ENCODE results near the gene KCNK10. TPM values are rescaled to one million over a fixed set of nuclear protein-coding genes. Genes with fewer than 3 reads are reported as not detected.

KCNK10 gene
- total RNA-seq, 2 donors from 2014 or later, result not detected

DNA sequence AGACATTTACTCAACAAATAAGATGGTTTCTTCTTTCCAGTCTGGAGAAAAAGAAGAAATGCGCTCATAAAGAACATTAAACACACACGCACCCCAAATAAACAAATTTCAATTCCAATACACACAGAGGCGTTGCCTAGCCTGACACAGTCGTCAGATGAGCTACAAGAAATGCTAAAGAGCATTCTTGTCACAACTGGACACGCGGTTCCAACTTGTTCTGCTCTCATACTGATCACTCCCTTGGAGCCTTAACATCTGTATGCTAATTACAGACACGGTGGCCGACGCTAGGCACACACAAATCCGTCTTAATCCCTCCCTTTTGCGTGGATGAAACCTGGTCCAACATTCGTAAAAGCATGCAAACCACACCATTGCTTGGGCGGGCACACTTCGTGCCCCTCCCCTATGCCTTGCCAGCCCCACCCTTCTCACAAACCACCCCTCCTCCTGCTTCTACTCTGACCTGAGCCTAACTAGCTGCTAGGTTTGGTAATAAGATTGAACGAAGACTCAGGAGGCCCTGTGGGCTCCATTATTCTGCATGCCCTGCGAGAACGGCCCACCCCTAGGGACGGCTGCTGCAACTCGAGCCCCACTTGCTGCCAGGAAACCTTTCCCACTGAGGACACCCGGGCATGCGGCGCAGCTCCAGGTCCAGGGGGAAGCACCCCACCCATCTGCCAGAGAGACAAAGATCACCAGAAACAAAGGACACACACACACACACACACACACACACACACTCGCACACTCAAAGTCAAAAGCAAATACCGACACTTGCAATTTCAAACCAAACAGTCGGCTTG, 1.2 kb downstream of the KCNK10 start:
- Histone ChIP-seq H3K27me3 (replicated peaks; ENCODE audit: insufficient read depth) (peaks cover 10% of the 10 kb centered on the region), H3K4me3 (no peak overlapping the region), H3K9me3 (no peaks in the 10 kb centered on the region), H3K36me3 (no peaks in the 10 kb centered on the region), H3K27ac (no peak overlapping the region), H3K4me1 (ENCODE audit: control insufficient read depth in 1 of 2, low read depth in 2 of 2) (peaks cover 0 to 3% of the 10 kb centered on the region in 2 donors)
- no peak for ATAC-seq (ENCODE audit: insufficient number of reproducible peaks, low FRiP score, low read depth)
- no peak for DNase-seq (ENCODE audit: low spot score)
- TF ChIP-seq, protein P1, sequence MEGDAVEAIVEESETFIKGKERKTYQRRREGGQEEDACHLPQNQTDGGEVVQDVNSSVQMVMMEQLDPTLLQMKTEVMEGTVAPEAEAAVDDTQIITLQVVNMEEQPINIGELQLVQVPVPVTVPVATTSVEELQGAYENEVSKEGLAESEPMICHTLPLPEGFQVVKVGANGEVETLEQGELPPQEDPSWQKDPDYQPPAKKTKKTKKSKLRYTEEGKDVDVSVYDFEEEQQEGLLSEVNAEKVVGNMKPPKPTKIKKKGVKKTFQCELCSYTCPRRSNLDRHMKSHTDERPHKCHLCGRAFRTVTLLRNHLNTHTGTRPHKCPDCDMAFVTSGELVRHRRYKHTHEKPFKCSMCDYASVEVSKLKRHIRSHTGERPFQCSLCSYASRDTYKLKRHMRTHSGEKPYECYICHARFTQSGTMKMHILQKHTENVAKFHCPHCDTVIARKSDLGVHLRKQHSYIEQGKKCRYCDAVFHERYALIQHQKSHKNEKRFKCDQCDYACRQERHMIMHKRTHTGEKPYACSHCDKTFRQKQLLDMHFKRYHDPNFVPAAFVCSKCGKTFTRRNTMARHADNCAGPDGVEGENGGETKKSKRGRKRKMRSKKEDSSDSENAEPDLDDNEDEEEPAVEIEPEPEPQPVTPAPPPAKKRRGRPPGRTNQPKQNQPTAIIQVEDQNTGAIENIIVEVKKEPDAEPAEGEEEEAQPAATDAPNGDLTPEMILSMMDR (IDR thresholded peaks at IDR 0.05), result no peak

DNA sequence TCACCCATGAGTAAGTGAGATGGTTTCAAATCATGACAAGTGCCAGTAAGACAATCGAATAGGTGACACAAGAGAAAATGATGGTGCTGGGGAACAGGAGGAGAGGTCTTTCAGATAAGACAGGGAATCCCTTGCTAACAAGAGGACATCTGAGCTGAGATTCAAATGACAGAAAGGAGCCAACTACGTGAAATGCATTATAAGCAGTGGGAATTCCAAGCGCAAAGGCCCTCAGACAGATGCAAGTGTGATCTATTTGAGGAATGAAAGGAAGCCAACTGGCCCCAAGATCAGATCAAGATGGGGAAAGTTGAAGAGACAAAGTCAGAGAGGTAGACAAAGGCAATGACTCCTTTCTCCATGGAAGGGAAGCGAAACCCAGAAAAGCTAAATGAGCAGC, 4.7 kb downstream of the KCNK10 start:
- Histone ChIP-seq H3K4me1 (ENCODE audit: control insufficient read depth in 1 of 2, low read depth in 2 of 2) (no peaks in the 10 kb centered on the region), H3K36me3 (no peaks in the 10 kb centered on the region), H3K4me3 (no peak overlapping the region), H3K27me3 (replicated peaks; ENCODE audit: insufficient read depth) (no peaks in the 10 kb centered on the region), H3K27ac (no peak overlapping the region), H3K9me3 (no peaks in the 10 kb centered on the region)
- TF ChIP-seq, protein P1 (IDR thresholded peaks at IDR 0.05), result no peak
- DNase-seq (ENCODE audit: low spot score) (no peak), ATAC-seq (ENCODE audit: insufficient number of reproducible peaks, low FRiP score, low read depth) (no peak)

DNA sequence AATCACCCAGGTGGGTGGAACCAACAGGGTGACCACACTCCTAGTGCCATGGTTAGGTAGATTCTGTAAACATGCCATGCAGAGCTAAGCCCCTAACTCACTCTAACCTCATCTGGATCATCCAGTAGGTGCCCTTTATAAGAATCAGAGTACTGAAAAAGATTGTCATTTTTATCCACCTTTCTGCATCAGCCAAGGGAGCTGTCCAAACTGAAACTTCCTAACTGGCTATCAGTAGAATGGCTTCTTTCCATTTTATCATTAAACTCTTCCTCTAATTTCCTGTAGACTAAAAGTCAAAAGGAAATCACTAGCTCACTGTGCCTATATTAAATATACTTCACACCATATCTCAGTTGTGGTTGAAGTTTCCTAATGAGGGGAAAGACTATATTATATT, 6.5 kb downstream of the KCNK10 start:
- H3K36me3 ChIP-seq, result no peaks in the 10 kb centered on the region
- H3K4me1 ChIP-seq (ENCODE audit: control insufficient read depth in 1 of 2, low read depth in 2 of 2), result no peaks in the 10 kb centered on the region
- TF ChIP-seq, protein P1 (IDR thresholded peaks at IDR 0.05), result no peak
- H3K4me3 ChIP-seq, result no peak overlapping the region
- H3K27me3 ChIP-seq (replicated peaks; ENCODE audit: insufficient read depth), result no peaks in the 10 kb centered on the region
- H3K9me3 ChIP-seq, result no peaks in the 10 kb centered on the region
- DNase-seq (ENCODE audit: low spot score) (no peak), ATAC-seq (ENCODE audit: insufficient number of reproducible peaks, low FRiP score, low read depth) (no peak)
- H3K27ac ChIP-seq, result no peak overlapping the region

DNA sequence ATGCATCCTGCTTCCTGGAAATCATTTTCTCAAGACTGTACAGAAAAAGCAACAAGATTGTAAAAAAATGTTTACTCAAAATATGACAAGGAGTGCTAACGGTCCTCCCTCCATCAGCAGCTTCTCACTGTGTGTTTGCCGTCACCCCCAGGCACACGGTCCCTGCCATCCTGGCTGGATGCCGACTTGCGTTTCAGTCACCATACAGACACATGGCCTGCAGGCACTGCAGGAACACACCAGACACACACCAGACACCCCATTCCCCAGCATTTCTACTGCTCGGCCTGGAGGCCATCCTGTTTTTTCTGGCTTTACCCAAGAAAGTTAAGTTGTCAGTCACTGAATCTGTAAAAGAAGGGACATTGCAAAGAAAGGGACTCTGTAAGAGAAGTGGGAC, 10.8 kb downstream of the KCNK10 start:
- no peak overlapping the region for H3K4me3 ChIP-seq
- DNase-seq (ENCODE audit: low spot score) (no peak), ATAC-seq (ENCODE audit: insufficient number of reproducible peaks, low FRiP score, low read depth) (no peak)

DNA sequence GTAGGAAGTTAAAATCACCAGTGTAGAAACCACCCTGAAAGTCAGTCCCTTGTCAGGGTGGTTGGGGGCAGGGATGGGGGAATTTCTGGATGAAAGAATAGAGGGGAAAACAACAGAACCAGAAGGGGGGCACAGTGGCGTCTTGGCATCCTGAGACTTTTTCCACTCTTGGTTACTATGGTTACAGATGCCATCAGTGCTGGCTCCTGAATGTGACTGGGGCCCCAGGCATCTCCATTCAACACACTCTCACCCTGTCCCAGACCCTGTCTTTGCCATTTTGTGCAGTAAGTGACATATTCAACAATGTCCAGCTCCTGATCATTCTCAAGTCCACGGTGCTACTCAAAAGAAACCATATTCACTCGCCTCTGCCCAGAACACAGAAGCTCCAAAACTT, 11.3 kb downstream of the KCNK10 start:
- ATAC-seq (ENCODE audit: insufficient number of reproducible peaks, low FRiP score, low read depth), result no peak
- DNase-seq (ENCODE audit: low spot score), result no peak
- no peak overlapping the region for H3K4me3 ChIP-seq
- H3K4me1 ChIP-seq (ENCODE audit: control insufficient read depth in 1 of 2, low read depth in 2 of 2), result no peaks in the 10 kb centered on the region
- H3K36me3 ChIP-seq, result no peaks in the 10 kb centered on the region
- no peak overlapping the region for H3K27ac ChIP-seq
- H3K9me3 ChIP-seq, result no peaks in the 10 kb centered on the region
- TF ChIP-seq, protein P1 (IDR thresholded peaks at IDR 0.05), result no peak
- no peaks in the 10 kb centered on the region for H3K27me3 ChIP-seq (replicated peaks; ENCODE audit: insufficient read depth)

More for the DNA sequence above, 10.8 kb downstream of the KCNK10 start:
- H3K27me3 ChIP-seq (replicated peaks; ENCODE audit: insufficient read depth), result no peaks in the 10 kb centered on the region
- no peaks in the 10 kb centered on the region for H3K4me1 ChIP-seq (ENCODE audit: control insufficient read depth in 1 of 2, low read depth in 2 of 2)
- H3K27ac ChIP-seq, result no peak overlapping the region
- H3K36me3 ChIP-seq, result no peaks in the 10 kb centered on the region
- H3K9me3 ChIP-seq, result no peaks in the 10 kb centered on the region
- TF ChIP-seq, protein P1 (IDR thresholded peaks at IDR 0.05), result no peak
